SU-DHL-6 (cell line): ENCODE measurements around the gene LRCH1.

Source experiments
- H2AFZ ChIP-seq: fragments of 200-600 bp; sonication (generic); 2 replicates; pipeline ENCODE4 v1.6.1; 2014; ENCODE audit warnings: low read depth, mild to moderate bottlenecking, moderate library complexity, mixed read lengths, antibody characterized with exemption, low read length; ENCODE audit not compliant: severe bottlenecking
- H3F3A ChIP-seq: fragments of 200-600 bp; shearing (Covaris generic); 2 replicates; pipeline ENCODE4 v1.6.0; 2016; ENCODE audit warnings: antibody characterized with exemption, mild to moderate bottlenecking; ENCODE audit not compliant: insufficient read depth
- H3K27ac ChIP-seq: fragments of 200-600 bp; sonication (generic); 2 replicates; pipeline ENCODE4 v1.5.1; 2016; ENCODE audit warnings: low read depth, mild to moderate bottlenecking, low read length, moderate library complexity, mixed read lengths
- H3K27me3 ChIP-seq: fragments of 200-600 bp; sonication (generic), shearing (Covaris generic); 2 replicates; pipeline ENCODE4 v1.6.0; 2014; ENCODE audit warnings: mild to moderate bottlenecking, low read length
- H3K36me3 ChIP-seq: fragments of 200-600 bp; sonication (generic); 2 replicates; pipeline ENCODE4 v1.6.1; 2014; ENCODE audit warnings: mild to moderate bottlenecking, low read length, mixed read lengths
- H3K4me2 ChIP-seq: fragments of 300-600, 200-600 bp; shearing (Covaris generic), sonication (generic); 2 replicates; pipeline ENCODE4 v1.6.0; 2014; ENCODE audit warnings: low read length, low read depth, mild to moderate bottlenecking; ENCODE audit not compliant: poor library complexity, severe bottlenecking
- H3K4me3 ChIP-seq: fragments of 200-600 bp; sonication (generic); 2 replicates; pipeline ENCODE4 v1.5.1; 2014; ENCODE audit warnings: antibody characterized with exemption, low read length, mild to moderate bottlenecking, mixed read lengths; ENCODE audit not compliant: insufficient read depth, poor library complexity, severe bottlenecking
- H3K79me2 ChIP-seq: fragments of 200-600 bp; sonication (generic); 2 replicates; pipeline ENCODE4 v1.6.1; 2014; ENCODE audit warnings: mild to moderate bottlenecking, low read length, moderate library complexity; ENCODE audit not compliant: insufficient read depth
- H3K9ac ChIP-seq: fragments of 200-600 bp; sonication (generic); 2 replicates; pipeline ENCODE4 v1.7.0; 2014; ENCODE audit warnings: mild to moderate bottlenecking, low read length
- H3K9me2 ChIP-seq: fragments of 200-600 bp; sonication (generic); replicated peaks from 2 replicates; pipeline ENCODE4 v1.6.1; 2014; ENCODE audit warnings: low read length; ENCODE audit not compliant: insufficient read depth
- H3K9me3 ChIP-seq: fragments of 200-600 bp; sonication (generic); 2 replicates; pipeline ENCODE4 v1.6.1; 2014; ENCODE audit warnings: low read length, mixed read lengths; ENCODE audit not compliant: insufficient read depth
- H4K20me1 ChIP-seq: fragments of 200-600 bp; sonication (generic); 2 replicates; pipeline ENCODE4 v1.6.1; 2014; ENCODE audit warnings: low read depth, mild to moderate bottlenecking, antibody characterized with exemption, low read length, moderate library complexity, mixed read lengths
- CTCF ChIP-seq: fragments of 200-600 bp; sonication (generic); IDR thresholded peaks from one replicate; pipeline ENCODE4 v1.5.1; 2017; ENCODE audit warnings: antibody characterized with exemption, mild to moderate bottlenecking, low read length, moderate library complexity; ENCODE audit not compliant: insufficient read depth, poor library complexity, severe bottlenecking
- EZH2phosphoT487 ChIP-seq: fragments of 200-600 bp; sonication (generic), shearing (Covaris generic); conservative IDR thresholded peaks from 2 replicates; pipeline ENCODE4 v1.6.1; 2018; ENCODE audit warnings: mild to moderate bottlenecking, antibody characterized with exemption, low read length, moderate library complexity, mixed read lengths

Gene LRCH1

GRCh38 chr13:46739447-46740098 is 186.6 kb downstream of the LRCH1 start:
- H3K4me3 ChIP-seq, result no peak overlapping the region
- no peak overlapping the region for H2AFZ ChIP-seq
- H3K9ac ChIP-seq, result no peak overlapping the region
- H3K27ac ChIP-seq, result no peak overlapping the region
- no peaks in the 10 kb centered on the region for H3K27me3 ChIP-seq
- TF ChIP-seq CTCF, result no peak
- no peak for TF ChIP-seq EZH2phosphoT487
- H3K36me3 ChIP-seq, result peaks cover 3% of the 10 kb centered on the region; the same call in 1 of the 2 replicates
- no peaks in the 10 kb centered on the region for H3K9me2 ChIP-seq
- no peaks in the 10 kb centered on the region for H3F3A ChIP-seq
- H4K20me1 ChIP-seq, result no peaks in the 10 kb centered on the region
- no peaks in the 10 kb centered on the region for H3K79me2 ChIP-seq
- H3K4me2 ChIP-seq, result no peak overlapping the region
- no peaks in the 10 kb centered on the region for H3K9me3 ChIP-seq

GRCh38 chr13:46743191-46743590 is 190.2 kb downstream of the LRCH1 start:
- no peaks in the 10 kb centered on the region for H3K9me3 ChIP-seq
- H3K79me2 ChIP-seq, result no peaks in the 10 kb centered on the region
- H3F3A ChIP-seq, result no peaks in the 10 kb centered on the region
- TF ChIP-seq EZH2phosphoT487, result no peak
- no peak for TF ChIP-seq CTCF
- H3K9ac ChIP-seq, result no peak overlapping the region
- H2AFZ ChIP-seq, result no peak overlapping the region
- H3K27me3 ChIP-seq, result no peaks in the 10 kb centered on the region
- H3K4me2 ChIP-seq, result no peak overlapping the region
- no peaks in the 10 kb centered on the region for H4K20me1 ChIP-seq
- H3K4me3 ChIP-seq, result no peak overlapping the region
- no peaks in the 10 kb centered on the region for H3K9me2 ChIP-seq
- H3K36me3 ChIP-seq, result peaks cover 3% of the 10 kb centered on the region; the same call in 1 of the 2 replicates
- no peak overlapping the region for H3K27ac ChIP-seq

- Histone ChIP-seq H3K36me3 (peaks cover 3% of the 10 kb centered on the region; the same call in 1 of the 2 replicates), H3K4me2 (no peak overlapping the region), H3K27me3 (no peaks in the 10 kb centered on the region), H3F3A (no peaks in the 10 kb centered on the region; the same call in 1 of the 2 replicates), H3K27ac (no peak overlapping the region), H2AFZ (no peak overlapping the region), H3K4me3 (no peak overlapping the region), H3K9me2 (no peaks in the 10 kb centered on the region), H4K20me1 (no peaks in the 10 kb centered on the region), H3K79me2 (no peaks in the 10 kb centered on the region), H3K9ac (no peak overlapping the region), H3K9me3 (no peaks in the 10 kb centered on the region)
- no peak for TF ChIP-seq CTCF
- TF ChIP-seq EZH2phosphoT487, result no peak
Measured at GRCh38 chr13:46745062-46745461, 192.1 kb downstream of the LRCH1 start.
